Measurements from ENCODE around the gene LIPF.
"Not testable (repeated sequence)": the region's sequence is repeated elsewhere in the genome, so short reads cannot be mapped to it uniquely, and the experiment has no call there.

LIPF gene

DNA sequence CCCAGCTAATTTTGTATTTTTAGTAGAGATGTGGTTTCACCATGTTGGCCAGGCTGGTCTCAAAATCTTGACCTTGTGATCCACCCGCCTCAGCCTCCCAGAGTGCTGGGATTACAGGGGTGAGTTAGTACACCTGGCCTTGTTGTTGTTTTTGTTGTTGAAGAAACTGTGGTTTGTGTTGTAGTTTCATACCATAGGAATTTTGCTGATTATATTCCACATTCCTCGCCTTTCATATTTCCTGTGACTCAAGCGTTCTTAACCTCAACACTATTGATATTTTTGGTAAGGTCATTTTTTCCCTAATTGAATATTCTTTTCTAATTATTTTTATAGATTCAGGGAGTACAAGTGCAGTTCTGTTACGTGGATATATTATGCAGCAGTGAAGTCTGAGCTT, 16.7 kb downstream of the LIPF start:
- no peak for DNase-seq

- no peak for DNase-seq
Measured at GRCh38 chr10:88682491-88682890, 18.2 kb downstream of the LIPF start.

DNA sequence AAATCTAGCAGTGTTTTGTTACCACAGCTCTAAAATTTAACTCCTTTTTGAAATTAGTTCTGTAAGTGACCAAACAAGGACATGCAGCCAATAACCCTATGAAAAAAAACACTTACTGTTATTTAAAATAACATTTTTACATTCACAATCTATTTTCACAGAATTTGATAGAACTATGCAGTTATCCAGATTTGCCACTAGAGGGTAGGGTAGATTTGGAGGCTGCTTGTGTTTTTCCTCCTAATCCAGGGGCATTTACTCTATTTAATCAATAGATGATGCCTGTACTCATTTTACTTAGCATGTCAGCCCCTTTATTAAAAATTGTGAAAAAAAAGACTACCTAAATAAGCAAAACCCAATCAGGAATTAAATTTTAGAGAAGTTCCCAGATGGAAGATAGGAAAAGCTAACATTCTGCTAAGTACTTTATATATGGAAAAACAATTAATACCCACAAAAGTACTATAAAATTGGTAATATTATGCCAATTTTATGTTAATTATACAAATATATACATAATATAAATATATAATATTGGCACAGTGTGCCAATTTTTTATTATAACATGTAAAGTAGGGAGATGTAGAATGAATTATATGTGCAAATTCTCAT, 23.7 kb downstream of the LIPF start:
- peak; percentile 25 for DNase-seq

DNA sequence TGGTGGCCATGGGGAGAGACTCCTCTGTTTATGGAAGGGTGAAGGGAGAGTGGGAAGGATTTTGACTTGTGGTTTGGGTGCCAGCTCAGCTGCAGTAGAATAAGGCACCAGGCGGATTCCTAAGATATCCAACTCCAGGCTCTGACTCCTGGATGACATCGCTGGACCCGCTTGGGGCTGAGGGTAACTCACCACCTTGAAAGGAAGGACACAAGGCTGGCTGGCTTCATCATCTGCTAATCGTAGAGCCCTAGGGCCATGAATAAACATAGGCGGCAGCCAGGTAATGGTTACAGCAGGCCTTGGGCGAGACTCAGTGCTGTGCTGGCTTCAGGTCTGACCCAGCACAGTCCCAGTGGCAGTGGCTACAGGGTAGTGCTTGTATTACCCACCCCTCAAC, 25.1 kb downstream of the LIPF start:
- no peak for DNase-seq

- no peak for DNase-seq
Measured at GRCh38 chr10:88693392-88694020, 29.3 kb downstream of the LIPF start.

DNA sequence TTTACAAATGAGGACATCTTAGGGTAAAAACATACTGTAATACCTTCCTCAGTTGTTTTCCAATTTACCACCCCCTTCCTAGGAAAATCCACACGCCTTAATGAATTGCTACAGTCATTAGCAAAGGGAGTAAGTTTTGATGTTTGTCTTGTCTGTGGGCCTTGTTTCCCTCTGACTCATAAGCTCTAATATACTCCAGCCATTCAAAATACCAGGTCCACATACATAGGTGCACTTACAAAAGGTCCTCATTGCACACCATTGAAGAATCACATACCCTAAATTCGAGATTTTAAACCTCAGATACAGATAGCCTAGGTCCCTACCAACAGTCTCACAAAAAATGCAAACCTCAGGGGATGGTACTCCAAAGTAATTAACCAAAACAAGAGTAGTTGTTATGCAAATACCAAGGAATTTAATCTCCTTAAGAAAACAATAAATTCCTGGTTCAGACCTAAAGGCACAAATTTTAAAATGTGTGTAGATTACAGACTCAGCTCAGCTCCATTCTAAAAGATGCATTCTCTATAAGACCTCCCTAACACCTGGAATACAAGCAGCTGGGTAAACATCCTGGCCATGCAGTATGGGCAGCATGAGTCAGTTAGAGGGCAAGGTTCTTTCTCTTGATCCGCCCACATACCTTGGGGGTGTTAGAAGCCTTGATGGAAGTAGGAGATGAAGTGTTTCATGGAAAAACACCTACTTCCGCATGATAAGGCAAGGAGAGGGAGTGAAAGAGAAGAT, 38.8 kb downstream of the LIPF start:
- peak; percentile 10 for DNase-seq

- no peak for DNase-seq
Measured at GRCh38 chr10:88705958-88706357, 41.7 kb downstream of the LIPF start, which contains the start of gene LIPK. TSS of gene LIPK (plus strand) at chr10:88706249. CDS start at chr10:88724544, 18,295 bp downstream.

- DNase-seq, result peak; percentile 75
Measured at GRCh38 chr10:88707429-88708155, 43.4 kb downstream of the LIPF start.

DNA sequence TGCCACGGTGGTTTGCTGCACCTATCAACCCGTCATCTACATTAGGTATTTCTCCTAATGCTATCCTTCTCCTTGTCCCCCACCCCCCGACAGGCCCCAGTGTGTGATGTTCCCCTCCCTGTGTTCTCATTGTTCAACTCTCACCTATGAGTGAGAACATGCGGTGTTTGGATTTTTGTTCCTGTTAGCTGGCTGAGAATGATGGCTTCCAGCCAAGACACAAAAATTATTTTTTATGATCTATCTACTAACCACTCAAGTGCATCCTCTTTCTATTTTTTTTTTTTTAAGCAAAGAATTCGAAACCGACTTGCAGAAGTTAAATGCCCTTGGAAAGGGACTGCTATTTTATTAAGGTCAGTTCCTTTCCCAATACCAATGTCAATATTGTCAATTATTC, 45.1 kb downstream of the LIPF start:
- not testable (repeated sequence) for DNase-seq

- no peak for DNase-seq
Measured at GRCh38 chr10:88715517-88715916, 51.3 kb downstream of the LIPF start.

DNA sequence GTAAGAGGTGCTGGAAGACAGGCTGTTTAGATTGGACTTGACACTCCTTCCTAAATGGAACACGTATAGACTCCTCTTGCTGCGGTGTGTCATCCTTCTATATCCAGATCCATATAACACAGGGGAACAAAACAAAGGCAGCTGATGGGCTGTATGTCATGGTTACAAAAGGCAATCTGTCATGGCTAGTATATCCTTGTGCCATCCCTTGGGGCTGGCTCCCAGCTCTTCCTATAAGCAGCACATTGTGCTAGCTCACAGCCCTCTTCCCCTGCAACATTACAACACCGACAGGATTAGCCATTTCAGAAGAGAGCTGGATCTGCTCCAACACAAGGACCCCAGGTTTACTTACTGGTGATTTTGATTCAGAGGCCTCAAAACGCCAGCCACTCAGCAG, 57.1 kb downstream of the LIPF start:
- DNase-seq, result no peak

DNA sequence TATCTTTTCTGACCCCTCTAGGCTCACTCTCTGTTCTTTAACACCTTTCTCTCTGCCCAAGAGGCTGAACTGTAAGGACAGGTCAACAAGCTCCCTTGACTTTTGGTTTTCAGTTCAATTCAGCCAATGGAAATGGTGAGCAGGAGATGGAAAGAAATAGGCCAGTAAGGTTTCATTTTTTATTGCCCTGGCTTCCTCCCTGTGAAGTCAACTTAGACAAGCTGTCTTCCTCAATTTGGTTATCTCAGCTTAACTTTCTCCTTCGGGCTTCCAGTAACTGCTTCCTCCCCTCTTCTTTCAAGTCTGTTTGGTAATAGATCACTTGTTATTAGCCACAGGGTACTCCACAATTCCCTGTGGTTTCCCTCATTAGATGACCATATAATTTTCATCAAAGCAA, 61.6 kb downstream of the LIPF start:
- no peak for DNase-seq

DNA sequence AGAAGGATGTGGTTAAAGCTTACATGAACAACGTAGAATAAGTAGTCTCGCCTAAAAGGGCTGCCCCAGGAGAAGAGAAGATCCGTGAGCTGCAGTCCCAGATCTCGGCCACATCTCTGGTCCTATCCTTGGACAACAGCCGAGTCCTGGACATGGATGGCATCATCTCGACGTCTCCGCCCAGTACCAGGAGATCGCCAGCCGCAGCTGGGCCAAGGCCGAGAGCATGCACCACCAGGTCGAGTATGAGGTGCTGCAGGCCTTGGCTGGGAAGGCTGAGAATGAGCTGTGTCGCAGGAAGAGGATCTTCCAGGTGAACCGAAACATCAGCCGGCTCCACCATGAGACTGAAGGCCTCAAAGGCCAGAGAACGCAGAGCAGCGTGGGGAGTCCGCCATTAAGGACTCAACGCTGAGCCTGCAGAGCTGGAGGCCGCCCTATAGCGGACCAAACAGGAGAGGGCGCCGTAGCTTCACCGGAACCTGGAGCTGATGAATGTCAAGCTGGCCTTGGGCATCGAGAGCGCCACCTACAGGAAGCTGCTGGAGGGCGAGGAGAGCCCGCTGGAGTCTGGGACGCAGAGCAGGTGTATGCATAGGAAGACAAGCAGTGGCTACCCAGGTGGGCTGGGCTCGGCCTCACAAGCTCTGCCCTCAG, 64.0 kb downstream of the LIPF start:
- DNase-seq, result peak; percentile 30
